Fibroblast of skin of scalp (primary cell): ENCODE data around the gene COL4A2.

Source experiments
- DNase-seq: peaks from one replicate; pipeline ENCODE4 v3.0.0-alpha.2; 2013

Gene COL4A2

DNA sequence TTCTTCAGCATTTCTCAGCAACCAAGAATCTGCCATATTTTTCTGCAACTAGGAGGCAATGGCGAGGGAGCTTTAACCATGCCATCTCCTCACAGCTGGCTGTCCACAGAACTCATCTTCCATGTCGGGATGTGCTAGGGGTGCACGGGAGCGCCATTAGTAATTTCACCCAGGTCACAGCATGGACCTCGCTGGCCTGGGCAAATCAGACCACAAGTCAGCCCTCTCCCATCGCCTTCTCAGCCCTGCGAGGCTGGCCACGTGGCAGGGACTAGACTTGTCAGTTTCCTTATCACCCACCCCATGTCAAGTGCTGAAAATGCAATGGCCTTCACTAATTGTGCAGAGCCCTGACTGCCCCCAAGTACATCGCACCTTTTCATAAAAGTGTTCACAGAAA, 15.8 kb upstream of the COL4A2 start:
- DNase-seq, result no peak

DNA sequence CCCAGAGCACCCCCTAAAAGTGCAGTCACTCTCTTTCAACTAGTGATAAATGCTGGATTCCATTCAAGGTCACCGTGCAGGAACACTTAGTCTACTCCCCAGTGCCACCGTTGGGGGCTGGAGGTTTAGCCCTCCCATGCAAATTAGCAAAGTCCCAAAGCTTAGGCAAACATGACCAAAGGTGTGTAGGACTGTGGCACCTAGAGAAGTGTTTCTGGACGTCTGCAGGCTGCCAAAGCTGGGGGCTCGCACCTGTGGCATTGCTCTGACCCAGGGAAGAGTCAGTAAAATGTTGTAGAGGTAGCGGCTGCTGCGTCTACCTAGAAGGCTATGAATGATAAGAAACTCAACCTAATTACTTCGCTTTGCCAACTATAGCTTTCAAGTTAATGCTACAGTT, 14.0 kb upstream of the COL4A2 start:
- DNase-seq, result no peak

DNA sequence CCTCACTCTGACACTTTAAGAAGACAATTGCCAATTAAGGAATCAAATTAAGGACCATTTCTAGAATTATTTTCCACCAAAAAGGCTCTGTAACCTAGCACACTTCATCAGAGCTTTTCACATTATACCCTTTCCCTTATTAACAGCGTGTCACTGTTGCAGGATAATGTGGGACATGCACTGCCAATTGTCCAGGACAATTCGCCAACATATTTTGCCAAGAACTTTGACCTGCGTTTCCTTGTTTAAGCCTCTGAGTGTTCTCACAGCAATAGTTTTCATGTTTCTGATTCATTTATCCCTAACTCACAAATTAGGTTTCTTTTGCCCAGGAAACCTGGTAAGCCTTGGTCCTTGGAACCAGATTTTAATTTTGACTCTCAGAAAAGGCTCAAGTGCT, 13.4 kb upstream of the COL4A2 start:
- no peak for DNase-seq

DNA sequence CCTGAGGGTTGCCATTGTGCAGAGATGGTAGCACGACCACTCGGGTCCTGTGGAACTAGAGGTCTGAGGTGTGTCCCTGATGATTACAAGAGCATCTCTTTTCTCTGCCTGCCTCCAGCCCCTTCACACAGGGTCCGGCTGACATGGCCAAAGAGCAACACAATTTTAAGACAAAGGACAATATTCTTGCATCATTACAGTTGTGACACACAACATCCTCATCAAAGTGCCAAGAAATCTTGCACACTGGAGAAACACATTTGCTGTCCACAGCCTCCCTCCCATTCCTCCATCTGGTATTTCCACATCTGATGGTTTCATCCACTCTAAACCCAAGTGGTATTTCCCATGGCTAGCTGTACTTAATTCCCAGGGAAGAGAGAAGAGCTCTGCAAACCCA, 12.9 kb upstream of the COL4A2 start:
- DNase-seq, result no peak

DNA sequence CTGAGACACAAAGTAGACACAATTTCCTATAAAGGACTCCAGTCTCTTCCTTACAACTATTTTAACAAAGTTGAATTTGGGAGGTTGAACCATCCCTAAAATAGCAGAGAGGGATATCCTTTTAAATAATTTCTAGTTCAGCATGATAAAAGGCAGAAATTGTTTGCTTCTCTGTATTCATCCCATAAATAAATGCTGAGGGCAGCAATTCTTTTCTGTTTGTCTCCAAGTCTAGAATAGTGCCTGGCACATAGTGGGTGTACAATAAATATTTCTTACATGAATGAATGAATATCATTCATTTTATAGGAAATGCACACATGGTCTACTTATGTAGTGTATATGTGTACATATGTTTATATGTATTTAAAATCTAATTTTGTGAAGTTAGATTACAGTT, 12.5 kb upstream of the COL4A2 start:
- DNase-seq, result no peak

DNA sequence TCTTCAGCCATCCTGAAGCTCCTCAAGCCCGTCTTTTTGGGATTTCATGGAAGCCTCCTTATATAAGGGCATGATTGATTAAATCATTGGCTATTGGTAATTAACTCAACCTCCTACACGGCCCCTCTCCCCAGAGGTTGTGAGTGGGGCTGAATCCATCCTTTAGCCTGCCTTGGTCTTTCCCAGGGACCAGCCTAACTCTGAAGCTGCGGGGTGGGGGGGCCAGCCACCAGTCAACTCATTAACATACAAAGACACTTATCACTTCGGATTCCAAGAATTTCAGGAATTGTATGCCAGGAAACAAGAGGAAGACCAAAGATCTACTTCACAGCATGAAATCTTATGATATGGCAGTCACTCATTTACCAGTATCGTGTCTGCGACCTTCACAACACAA, 10.1 kb upstream of the COL4A2 start:
- DNase-seq, result no peak

DNA sequence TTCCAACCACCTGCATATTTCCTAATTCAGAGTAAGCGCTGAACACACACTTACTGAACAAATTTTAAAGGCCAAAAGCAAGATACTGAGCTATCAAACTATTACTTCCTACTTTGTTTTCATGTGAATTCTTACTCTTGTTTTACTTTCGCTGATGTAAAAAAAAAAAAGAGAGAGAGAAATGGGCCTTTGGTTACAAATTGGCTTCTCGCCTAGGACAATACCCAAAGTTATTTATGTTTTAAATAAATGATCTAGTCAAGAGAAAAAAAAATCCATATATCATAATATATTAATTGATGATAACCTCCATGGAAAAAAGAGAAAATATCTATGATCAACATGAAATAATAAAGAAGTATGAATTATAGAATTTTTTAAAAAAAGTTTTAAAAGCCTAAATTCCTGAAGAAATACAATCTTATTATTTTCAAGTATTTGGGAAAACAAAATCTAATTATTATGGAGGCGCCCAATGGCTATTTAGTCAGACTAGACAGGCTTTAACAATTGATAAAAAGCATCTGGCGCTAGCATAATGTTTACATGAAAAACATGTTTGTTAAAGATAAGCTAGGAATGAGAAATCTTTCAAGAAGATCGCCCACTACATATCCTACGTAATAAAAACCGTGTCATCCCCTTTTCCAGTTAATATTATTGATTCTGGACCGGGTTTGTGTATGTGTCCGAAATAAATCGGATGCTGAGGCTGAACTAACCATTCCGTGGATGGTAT, 9.1 kb upstream of the COL4A2 start:
- DNase-seq, result no peak

DNA sequence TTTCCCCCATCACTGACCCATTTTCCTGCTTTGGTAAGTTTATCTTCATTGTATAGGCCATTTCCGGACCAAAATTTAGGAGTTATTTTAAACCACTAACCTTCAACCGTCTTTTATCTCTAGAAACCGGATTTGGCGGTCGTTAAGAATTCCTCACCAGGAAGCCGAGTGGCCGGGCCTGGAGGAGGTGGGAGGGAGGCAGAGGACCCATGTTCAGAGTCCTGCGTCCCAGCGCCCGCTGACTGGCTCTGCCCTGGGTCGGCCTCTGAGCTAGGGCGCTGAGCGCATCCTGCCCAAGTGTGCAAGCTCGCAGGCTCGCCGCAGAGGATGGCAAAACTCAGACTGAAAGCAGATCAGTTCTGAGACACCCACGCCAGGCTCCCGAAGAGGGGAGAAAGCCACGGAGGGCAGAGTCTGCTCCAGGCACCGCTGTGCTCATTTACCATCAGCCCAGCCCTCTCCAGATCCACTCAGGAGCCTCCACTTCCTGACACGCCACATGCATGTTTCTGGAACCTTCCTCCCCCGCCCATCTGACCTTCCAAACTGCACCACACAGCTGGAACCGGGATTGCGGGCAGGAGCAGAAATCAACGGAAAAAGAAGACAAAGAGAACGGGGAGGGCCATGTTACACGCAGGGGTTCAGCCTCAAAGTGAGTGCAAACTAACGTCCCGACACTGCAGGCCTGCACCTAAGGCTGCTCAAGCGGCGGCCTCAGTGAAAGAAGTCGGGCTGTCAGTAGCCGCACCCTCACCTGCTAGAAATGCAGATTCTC, 8.4 kb upstream of the COL4A2 start:
- DNase-seq, result no peak

DNA sequence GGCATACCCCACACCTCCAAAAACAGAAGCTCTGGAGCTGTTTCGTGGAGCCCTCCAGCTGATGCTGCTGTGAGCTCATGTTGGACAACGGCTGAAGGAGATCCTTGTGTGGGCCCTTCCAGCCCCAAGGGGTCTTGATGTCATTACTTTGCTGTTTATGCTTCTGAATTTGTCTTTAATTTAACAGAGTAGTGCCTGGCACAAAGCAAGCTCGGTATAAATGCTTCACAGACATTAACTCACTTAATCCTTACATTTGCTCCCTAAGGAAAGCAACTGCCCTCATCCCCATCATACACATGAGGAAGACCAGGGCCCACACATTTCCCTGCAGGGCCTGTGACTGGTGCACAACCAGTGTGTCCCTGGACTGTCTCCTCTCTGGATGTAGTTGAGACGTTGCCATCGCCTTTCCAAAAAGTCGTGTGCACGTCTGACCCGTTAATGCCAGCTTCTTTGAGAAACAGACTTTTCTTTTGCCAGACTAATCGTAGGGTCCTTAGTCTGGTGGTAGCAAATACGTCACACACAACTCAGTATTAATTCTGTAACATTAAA, 7.7 kb upstream of the COL4A2 start:
- no peak for DNase-seq

DNA sequence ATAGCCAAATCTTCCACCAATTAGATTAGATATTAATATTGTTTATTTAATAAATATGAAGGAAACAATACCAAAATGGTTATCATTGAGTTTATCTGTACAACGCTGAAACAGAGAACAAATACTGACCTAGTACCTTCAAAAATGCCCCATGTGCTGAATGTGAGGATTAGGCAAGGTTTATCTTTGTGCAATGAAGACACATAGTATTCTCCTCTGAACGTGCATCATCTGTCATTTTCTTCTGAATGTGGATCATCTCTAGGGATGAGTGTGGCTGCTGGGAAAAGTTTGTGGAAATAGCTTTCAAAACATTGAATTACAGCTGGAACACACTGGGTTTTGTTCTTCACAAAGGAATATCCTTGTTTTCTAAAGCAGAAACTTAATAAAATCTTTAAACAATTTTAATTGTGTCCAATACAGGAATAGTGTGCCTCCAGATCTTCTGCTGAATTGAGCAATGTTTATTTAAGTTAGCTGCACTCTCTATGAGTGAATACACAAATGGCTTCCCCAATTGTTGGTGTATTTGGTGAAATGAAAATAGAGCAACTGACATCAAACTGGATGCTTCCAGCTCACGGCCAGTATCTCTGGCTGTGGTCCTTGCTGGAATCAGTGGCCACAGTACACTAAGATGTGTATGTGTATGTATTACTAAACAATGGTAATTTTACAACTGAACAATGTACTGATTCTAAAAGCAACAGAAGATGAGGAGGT, 6.8 kb upstream of the COL4A2 start:
- no peak for DNase-seq

DNA sequence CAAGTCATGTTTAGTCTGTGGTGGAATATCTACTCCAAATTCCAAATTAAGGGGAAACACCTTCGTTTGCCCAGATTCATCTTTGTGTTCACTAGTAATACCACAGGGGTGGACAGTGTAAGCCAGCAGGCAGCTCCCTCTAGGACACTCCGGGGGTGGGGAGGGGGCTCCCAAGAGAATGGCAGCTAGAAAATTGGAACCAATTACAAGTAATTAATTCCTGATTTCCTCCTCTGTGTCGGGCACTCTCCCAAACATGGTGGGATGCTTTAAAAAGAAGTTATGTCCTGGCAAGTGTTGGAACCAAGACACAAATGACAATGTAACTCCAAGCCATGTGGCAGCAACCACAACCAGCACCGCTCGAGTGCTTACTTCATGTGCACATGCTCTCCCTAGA, 6.0 kb upstream of the COL4A2 start:
- DNase-seq, result no peak

DNA sequence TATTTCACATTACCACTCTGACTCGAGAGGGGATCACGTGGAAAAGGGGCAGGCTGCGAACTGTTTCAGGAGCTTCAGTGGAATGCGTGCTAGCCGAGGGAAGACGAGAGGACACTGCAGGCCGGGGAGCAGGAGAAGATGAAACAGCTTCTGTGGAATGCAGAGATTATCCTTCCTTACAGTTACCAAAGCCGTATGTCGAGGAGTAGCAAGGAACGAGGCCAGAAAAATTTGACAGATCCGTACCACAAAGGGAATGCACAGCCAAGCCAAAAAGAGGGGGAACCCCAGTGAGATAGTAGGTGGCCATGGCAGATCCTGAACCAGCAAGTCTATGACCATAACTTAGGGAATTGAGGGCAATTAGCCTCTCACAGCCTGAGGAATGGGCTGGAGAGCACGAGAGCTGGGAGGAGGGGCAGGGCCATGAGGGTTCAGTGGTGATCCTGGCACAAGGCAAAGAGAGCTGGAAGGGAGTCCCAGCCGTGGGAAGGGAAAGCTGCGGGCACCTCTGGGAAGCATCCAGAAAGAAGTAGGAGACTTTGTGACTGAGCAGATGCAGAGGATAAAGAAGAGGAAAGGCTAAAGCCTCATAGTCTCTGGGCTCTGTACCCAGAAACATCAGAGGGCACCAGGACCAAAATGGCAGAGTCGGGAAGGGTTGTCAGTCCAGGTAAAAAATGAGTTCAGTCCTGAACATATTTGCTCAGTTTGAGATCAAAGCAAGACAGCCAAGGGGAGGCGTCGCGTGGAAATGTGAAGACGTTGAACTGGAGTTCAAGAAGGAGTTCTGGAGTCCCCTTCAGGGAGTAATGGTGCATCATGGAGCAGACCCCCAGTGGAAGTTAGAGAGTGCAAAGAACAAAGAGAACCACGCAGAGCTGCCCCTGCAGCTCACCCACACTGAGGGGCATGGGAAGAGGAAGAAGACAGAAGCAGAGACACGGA, 5.2 kb upstream of the COL4A2 start:
- DNase-seq, result peak; percentile 93

DNA sequence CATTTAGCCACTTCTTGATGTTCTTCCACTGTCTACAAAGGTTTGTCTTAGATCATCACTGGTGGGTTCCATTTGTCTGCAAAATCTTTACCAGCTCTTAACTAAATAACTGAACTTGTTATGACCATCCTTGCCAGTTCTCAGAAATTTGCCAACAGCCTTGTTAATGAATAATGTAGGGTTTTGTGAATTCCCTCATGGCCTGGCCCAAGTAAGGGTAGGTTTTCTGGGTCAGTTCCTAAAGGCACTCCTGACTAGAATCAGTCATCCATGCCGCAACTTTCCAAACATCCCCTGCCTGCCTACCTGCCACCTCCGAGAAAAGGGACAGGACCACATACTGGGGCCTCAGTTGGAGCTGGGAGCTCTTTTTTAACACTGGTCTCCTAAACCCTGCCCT, 4.1 kb upstream of the COL4A2 start:
- no peak for DNase-seq

DNA sequence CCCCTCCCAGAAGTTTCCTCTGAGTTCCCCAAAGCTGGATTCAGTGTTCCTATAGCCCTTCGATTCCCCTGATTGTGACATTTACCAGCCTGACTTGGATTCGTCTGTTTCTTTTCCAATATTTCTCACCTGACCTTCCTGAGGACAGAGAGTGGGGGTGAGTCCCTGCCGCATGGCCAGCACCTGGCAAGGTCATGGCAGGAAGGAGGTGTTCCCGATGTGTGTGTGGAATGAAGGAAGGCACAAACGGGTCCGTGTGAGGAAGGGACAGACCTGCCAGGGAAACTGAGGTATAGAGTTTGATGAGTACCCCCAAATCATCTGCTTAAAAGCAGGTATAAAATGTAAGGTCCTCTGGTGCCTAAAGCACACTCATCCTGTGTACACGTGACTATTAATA, 3.4 kb upstream of the COL4A2 start:
- DNase-seq, result no peak

DNA sequence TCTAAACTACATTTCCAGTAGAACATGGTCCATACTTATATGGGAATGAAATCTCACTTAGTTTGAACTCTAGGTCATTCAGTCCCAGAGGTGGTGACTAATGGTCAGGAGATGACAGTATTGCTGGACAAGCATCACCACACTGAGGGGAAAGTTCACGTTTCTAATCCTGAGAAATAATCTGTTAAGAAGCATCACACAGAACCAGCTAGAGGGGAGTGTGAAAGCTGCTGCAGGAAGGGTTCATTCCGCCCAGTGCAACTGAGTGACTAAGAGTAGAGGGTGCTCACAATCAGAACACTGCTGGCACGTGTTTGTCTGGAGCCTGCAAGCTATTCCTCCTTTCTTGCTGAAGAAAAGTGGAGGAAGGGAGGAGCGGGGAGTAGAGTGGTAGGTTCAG, 2.8 kb upstream of the COL4A2 start:
- peak; percentile 40 for DNase-seq

DNA sequence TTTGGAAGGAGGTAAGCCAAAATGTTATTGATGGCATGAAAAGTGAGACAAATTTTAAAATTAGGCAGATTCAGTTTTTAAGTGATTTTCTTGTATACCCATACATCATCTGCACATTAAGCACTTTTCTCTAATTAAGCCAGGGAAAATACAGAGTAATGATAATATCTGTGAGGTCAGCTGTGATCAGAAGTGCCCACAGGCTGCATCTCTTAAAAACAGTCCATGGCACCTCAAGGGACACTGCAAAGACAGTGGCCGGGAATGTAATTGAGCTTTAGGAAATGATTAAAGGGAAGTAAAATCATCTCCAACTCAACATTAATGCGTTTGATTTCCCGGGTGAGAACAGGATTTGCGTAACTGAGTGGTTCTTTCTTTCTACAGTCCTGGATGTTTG, 2.1 kb upstream of the COL4A2 start:
- DNase-seq, result no peak

DNA sequence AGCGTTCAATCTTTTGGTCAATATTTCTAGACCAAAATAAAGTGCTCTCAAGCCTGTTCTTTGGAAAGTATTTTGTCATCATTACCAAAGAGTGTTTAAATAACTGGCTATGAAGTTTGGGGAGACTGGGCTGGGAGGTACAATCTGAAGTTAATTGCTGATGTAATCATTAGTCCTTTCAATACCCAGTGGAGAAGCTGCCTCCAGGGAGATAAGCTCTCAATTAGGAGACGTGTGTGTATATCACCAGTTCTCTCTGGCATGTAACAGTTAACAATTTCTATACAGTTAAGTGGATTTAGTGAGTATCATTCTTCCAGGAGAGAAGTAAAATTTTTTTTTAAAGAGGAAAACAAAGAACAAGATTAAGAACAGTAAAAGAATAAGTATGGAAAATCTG, 1.5 kb upstream of the COL4A2 start:
- DNase-seq, result no peak

DNA sequence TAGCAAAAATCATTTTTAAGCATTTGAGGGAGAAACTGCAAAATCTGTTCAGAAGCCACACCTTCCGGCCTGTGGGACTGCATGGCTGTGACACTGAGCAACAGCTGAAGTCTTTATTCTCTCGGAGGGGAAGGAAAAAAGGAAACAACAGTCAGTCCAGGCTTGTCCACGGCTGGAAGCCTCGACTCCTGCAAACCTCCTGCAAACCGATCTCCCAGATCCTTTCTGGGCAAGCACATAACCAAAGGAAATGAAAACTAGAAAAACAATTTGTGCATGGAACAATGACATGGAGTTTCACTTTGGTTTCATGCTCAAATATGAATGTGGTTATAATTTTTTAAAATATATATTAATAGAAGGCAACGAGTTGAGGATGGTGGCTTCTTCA, 1.1 kb upstream of the COL4A2 start:
- no peak for DNase-seq

DNA sequence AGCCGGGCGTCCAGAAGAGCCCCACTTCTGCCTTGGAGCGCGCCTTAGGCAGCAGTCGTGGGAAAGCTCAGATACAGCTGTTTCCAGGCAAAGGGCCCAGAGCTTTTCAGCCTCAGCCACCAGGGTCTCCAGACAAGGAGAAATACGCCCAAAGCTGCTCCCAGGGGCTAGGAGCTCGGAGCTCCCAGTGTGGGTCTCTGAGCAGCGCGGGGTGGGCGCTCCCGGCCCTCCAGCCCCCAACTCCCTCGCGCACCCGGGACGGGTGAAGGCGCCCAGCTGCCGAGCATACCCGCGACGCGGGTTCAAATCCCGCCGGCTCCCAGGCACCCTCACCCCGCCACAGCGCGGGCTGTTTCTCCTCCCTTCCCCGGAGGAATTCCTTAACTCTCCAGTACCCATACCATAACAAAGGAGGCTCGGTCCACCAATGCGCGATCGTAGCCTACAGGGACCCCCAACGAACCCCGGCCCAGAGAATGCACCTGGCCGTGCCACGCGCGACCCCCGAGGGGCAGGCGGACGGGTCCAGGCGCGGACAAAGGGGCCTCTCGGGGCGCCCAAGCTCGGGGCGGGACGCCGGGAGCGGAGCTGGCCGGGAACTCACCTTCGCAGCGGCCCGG, 634 bp upstream of the COL4A2 start:
- DNase-seq, result no peak

DNA sequence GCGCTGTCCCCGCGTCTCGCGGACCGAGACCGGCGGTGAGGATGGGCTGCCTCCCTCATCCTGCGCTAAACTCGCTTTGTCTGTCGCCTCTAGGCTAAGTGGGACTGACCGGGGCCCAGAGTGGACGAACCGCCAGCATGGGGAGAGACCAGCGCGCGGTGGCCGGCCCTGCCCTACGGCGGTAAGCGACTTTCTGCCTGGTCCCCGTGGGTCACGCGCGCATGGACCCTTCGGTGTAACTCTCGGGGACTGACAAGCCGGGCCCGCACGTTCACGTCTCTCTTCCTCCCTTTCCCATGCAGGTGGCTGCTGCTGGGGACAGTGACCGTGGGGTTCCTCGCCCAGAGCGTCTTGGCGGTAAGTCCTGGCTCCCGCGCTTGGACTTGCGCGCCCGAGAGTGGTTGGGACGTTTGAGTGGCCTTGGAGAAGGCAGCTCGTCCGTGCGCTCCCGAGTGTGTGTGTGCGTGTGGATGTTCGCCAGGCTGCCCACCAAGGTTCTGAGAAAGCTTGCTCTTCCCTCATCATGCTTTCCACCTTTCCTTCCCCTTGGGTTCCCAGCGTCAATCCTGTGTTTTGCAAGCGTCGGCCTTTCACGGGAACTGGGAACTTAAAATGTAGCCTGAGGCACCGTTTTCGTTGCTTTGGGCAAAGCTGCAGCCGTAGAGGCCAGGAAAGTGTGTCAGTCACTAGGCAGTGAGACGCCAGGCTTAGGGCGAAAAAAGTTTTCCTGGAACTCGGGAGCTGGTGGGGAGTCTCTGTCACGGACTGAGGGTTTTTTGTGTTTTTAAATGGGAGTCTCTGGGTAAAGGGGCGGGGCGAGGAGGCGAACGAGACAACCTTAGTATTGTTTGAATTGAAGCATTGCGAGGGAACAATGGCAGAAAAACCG, 927 bp downstream of the COL4A2 start:
- peak; percentile 57 for DNase-seq
